GM21390 (cell line): ENCODE results near the gene RASSF1.
A peak's percentile ranks its signal among the peaks of the same experiment; 100 is the strongest.

Source experiments
- ATAC-seq: cut with Tn5 transposase; IDR thresholded peaks from one replicate; pipeline ENCODE4 v1.9.1; 2021; ENCODE audit not compliant: unreplicated experiment

Gene RASSF1

GRCh38 chr3:50340448-50341329, at the start of gene RASSF1:
Gene RASSF1 (minus strand): TSS chr3:50340836. CDS start chr3:50340805, 31 bp downstream.
- ATAC-seq, result peak; percentile 28

GRCh38 chr3:50389414-50389767, 48.8 kb upstream of the RASSF1 start:
- no peak for ATAC-seq

- no peak for ATAC-seq
Observed at GRCh38 chr3:50388720-50389413, 48.2 kb upstream of the RASSF1 start.

GRCh38 chr3:50388016-50388719, 47.5 kb upstream of the RASSF1 start:
- no peak for ATAC-seq

GRCh38 chr3:50385754-50386153, 45.1 kb upstream of the RASSF1 start:
- no peak for ATAC-seq

GRCh38 chr3:50383750-50384149, 43.1 kb upstream of the RASSF1 start:
- ATAC-seq, result no peak

- ATAC-seq, result no peak
Observed at GRCh38 chr3:50382722-50383121, 42.1 kb upstream of the RASSF1 start.

GRCh38 chr3:50381383-50381782, 40.7 kb upstream of the RASSF1 start:
- no peak for ATAC-seq

- no peak for ATAC-seq
Observed at GRCh38 chr3:50380405-50381085, 39.9 kb upstream of the RASSF1 start.

- no peak for ATAC-seq
Observed at GRCh38 chr3:50378757-50379156, 38.1 kb upstream of the RASSF1 start.

GRCh38 chr3:50378024-50378423, 37.4 kb upstream of the RASSF1 start:
- ATAC-seq, result no peak

GRCh38 chr3:50375258-50375931, 34.8 kb upstream of the RASSF1 start:
- no peak for ATAC-seq

- ATAC-seq, result no peak
Observed at GRCh38 chr3:50374363-50375257, 34.0 kb upstream of the RASSF1 start.

GRCh38 chr3:50373146-50374051, 32.8 kb upstream of the RASSF1 start:
- no peak for ATAC-seq

- no peak for ATAC-seq
Observed at GRCh38 chr3:50372349-50372748, 31.7 kb upstream of the RASSF1 start.

GRCh38 chr3:50371133-50371685, 30.6 kb upstream of the RASSF1 start:
- no peak for ATAC-seq

GRCh38 chr3:50370594-50370993, 30.0 kb upstream of the RASSF1 start:
- no peak for ATAC-seq

GRCh38 chr3:50369012-50369670, 28.5 kb upstream of the RASSF1 start:
- ATAC-seq, result no peak
